OCI-LY1 (cell line): ENCODE measurements around the gene FBN2.

Experiments used
- H2AFZ ChIP-seq: fragments of 200-600 bp; sonication (generic), shearing (Covaris generic); 2 replicates; pipeline ENCODE4 v1.6.0; 2014; ENCODE audit warnings: antibody characterized with exemption, mild to moderate bottlenecking, low read length
- H3F3A ChIP-seq: fragments of 200-600 bp; sonication (generic), shearing (Covaris generic); 2 replicates; pipeline ENCODE4 v1.6.0; 2014; ENCODE audit warnings: mild to moderate bottlenecking, antibody characterized with exemption, low read length, moderate library complexity; ENCODE audit not compliant: insufficient read depth
- H3K27ac ChIP-seq: fragments of 200-600 bp; sonication (generic); 2 replicates; pipeline ENCODE4 v1.5.1; 2014; ENCODE audit warnings: low read length, mixed run types, mild to moderate bottlenecking, low read depth; ENCODE audit not compliant: poor library complexity, severe bottlenecking
- H3K27me3 ChIP-seq: fragments of 200-600 bp; sonication (generic); 2 replicates; pipeline ENCODE4 v1.6.0; 2014; ENCODE audit warnings: antibody characterized with exemption, mild to moderate bottlenecking, low read length, moderate library complexity; ENCODE audit not compliant: insufficient read depth
- H3K36me3 ChIP-seq: fragments of 200-600 bp; sonication (generic); 2 replicates; pipeline ENCODE4 v1.6.1; 2014; ENCODE audit warnings: mild to moderate bottlenecking, antibody characterized with exemption, low read length, moderate library complexity, mixed read lengths; ENCODE audit not compliant: insufficient read depth
- H3K4me1 ChIP-seq: fragments of 200-600 bp; sonication (generic); 2 replicates; pipeline ENCODE4 v1.5.1; 2014; ENCODE audit warnings: mild to moderate bottlenecking, low read length, moderate library complexity; ENCODE audit not compliant: insufficient read depth, severe bottlenecking
- H3K4me2 ChIP-seq: fragments of 200-600 bp; sonication (generic), shearing (Covaris generic); 2 replicates; pipeline ENCODE4 v1.6.1; 2014; ENCODE audit warnings: low read length
- H3K4me3 ChIP-seq: fragments of 200-600 bp; sonication (generic); 2 replicates; pipeline ENCODE4 v1.5.1; 2014; ENCODE audit warnings: low read length, low read depth, mild to moderate bottlenecking, mixed read lengths; ENCODE audit not compliant: poor library complexity, severe bottlenecking
- H3K79me2 ChIP-seq: fragments of 200-600 bp; shearing (Covaris generic); 2 replicates; pipeline ENCODE4 v1.6.1; 2016; ENCODE audit warnings: mixed run types, low read length, mixed read lengths; ENCODE audit not compliant: insufficient read depth
- H3K9ac ChIP-seq: fragments of 200-600 bp; sonication (generic), shearing (Covaris generic); 2 replicates; pipeline ENCODE4 v1.6.1; 2014; ENCODE audit warnings: mild to moderate bottlenecking, low read length, mixed read lengths
- H3K9me2 ChIP-seq: fragments of 200-600 bp; sonication (generic), shearing (Covaris generic); 2 replicates; pipeline ENCODE4 v1.6.1; 2014; ENCODE audit warnings: low read depth, mild to moderate bottlenecking, low read length, mixed read lengths
- H3K9me3 ChIP-seq: fragments of 200-600 bp; shearing (Covaris generic); 2 replicates; pipeline ENCODE4 v1.6.1; 2014; ENCODE audit warnings: low read length, mixed read lengths
- H4K20me1 ChIP-seq: fragments of 200-600 bp; sonication (generic), shearing (Covaris generic); 2 replicates; pipeline ENCODE4 v1.6.0; 2016; ENCODE audit warnings: mild to moderate bottlenecking, low read length; ENCODE audit not compliant: insufficient read depth
- EZH2 ChIP-seq: fragments of 200-600 bp; sonication (generic), shearing (Covaris generic); IDR thresholded peaks from 2 replicates; pipeline ENCODE4 v1.8.0; 2017; ENCODE audit warnings: borderline replicate concordance, mixed run types, mild to moderate bottlenecking, antibody characterized with exemption, low read length, moderate library complexity, mixed read lengths
- TF ChIP-seq, protein P1 (sequence below): fragments of 200-600 bp; sonication (generic), shearing (Covaris generic); IDR thresholded peaks from 2 replicates; pipeline ENCODE4 v1.5.1; 2017; ENCODE audit warnings: mild to moderate bottlenecking, antibody characterized with exemption, low read length, moderate library complexity, mixed read lengths

Gene FBN2

DNA sequence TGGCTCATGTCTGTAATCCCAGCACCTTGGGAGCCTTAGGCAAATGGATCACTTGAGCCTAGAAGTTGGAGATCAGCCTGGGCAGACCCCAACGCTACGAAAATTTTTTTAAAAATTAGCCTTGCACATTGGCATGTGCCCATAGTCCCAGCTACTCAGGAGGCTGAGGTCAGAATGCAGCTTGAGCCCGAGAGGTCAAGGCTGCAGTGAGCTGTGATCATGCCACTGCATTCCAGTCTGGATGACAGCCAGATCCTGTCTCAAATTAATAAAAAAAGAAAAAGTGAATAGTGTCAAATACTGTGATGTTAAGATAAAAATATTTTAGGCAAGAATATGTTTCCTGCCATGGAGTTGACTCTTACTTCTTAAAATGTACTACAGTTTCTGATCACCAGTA lies 5.3 kb downstream of the FBN2 start:
- Histone ChIP-seq H3K4me3 (no peak overlapping the region), H3K27ac (no peak overlapping the region), H3K79me2 (no peaks in the 10 kb centered on the region), H3K9me2 (no peaks in the 10 kb centered on the region), H3K9ac (no peak overlapping the region), H3K27me3 (no peaks in the 10 kb centered on the region), H3F3A (no peaks in the 10 kb centered on the region), H2AFZ (no peak overlapping the region), H3K36me3 (no peaks in the 10 kb centered on the region), H3K4me1 (no peaks in the 10 kb centered on the region), H3K4me2 (no peak overlapping the region), H3K9me3 (no peaks in the 10 kb centered on the region), H4K20me1 (no peaks in the 10 kb centered on the region)
- TF ChIP-seq, protein P1, sequence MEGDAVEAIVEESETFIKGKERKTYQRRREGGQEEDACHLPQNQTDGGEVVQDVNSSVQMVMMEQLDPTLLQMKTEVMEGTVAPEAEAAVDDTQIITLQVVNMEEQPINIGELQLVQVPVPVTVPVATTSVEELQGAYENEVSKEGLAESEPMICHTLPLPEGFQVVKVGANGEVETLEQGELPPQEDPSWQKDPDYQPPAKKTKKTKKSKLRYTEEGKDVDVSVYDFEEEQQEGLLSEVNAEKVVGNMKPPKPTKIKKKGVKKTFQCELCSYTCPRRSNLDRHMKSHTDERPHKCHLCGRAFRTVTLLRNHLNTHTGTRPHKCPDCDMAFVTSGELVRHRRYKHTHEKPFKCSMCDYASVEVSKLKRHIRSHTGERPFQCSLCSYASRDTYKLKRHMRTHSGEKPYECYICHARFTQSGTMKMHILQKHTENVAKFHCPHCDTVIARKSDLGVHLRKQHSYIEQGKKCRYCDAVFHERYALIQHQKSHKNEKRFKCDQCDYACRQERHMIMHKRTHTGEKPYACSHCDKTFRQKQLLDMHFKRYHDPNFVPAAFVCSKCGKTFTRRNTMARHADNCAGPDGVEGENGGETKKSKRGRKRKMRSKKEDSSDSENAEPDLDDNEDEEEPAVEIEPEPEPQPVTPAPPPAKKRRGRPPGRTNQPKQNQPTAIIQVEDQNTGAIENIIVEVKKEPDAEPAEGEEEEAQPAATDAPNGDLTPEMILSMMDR: no peak
- TF ChIP-seq EZH2: no peak

DNA sequence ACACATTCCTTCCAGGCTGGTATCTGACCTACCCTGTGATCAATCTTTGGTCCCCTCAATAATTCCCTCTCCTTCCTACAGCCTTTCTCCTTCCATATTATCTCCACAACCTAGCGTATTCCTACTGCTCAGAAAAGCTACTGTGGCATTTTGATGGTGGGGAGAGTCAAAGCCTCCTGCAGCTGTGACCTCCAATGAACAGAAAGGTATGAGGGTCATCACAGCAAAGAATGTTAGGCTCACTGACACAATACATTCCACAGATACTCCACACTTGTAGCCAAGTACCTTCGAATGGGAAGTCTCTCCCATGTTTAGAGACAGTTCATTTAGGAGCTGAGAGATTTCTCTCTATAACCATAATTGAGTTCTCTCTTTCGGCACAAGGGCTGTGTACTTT lies 5.9 kb downstream of the FBN2 start:
- Histone ChIP-seq H3K36me3 (no peaks in the 10 kb centered on the region), H3K9ac (no peak overlapping the region), H3K27me3 (no peaks in the 10 kb centered on the region), H3K4me1 (no peaks in the 10 kb centered on the region), H3K9me3 (no peaks in the 10 kb centered on the region), H3F3A (no peaks in the 10 kb centered on the region), H4K20me1 (no peaks in the 10 kb centered on the region), H3K9me2 (no peaks in the 10 kb centered on the region), H3K4me3 (no peak overlapping the region), H3K27ac (no peak overlapping the region), H3K79me2 (no peaks in the 10 kb centered on the region), H2AFZ (no peak overlapping the region), H3K4me2 (no peak overlapping the region)
- TF ChIP-seq EZH2: no peak
- TF ChIP-seq, protein P1: no peak

DNA sequence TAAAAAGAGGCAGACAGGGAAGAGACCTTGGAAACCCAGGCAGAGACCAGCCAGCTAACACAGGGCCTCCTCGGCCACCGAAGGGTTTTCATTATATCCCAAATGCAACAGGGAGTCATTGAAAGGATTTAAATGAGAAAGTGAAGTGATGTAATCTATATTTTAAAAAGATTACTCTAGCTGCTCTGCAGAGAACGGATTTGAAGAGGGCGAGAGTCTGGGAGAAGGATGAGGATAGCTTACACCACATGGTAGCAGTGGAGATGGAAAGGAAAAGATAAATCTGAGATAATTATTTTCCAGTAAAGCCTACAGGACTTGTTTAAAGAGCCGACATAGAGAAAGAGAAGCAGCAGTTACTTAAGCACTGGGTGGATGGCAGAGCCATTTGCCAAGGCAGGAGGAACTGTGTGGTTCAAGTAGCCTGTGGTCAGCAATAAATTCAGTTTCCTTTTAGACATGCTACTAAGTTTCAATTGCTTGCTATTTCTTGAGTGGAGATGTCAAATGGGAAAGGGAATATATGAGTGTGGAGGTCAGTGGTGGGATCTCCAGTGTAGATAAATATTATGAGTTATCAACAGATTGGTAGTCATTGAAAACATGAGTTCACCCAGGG lies 9.3 kb downstream of the FBN2 start:
- Histone ChIP-seq H3K4me1 (no peaks in the 10 kb centered on the region), H3F3A (no peaks in the 10 kb centered on the region), H3K4me3 (no peak overlapping the region), H4K20me1 (no peaks in the 10 kb centered on the region), H3K79me2 (no peaks in the 10 kb centered on the region), H3K9me2 (no peaks in the 10 kb centered on the region), H3K36me3 (no peaks in the 10 kb centered on the region), H3K9ac (no peak overlapping the region), H3K4me2 (no peak overlapping the region), H3K9me3 (no peaks in the 10 kb centered on the region), H3K27ac (no peak overlapping the region), H3K27me3 (no peaks in the 10 kb centered on the region), H2AFZ (no peak overlapping the region)
- TF ChIP-seq EZH2: no peak
- TF ChIP-seq, protein P1: no peak
